OCI-LY7 (cell line): ENCODE data around the gene GALK1. TPM values are rescaled to one million over a fixed set of nuclear protein-coding genes. Genes with fewer than 3 reads are reported as not detected.

Experiments
- BruUV-seq: library from RNA; stranded (reverse); fragments of 400-500 nt; replicated peaks from 2 replicates; lab custom pipeline; 2021; lab: Mats Ljungman, UMichigan
- CTCF ChIA-PET: fragments of 300-600 bp; sonication (Branson Sonifier 250); formaldehyde crosslinking; loops from one replicate; lab custom pipeline; 2022; ENCODE audit warnings: antibody characterized with exemption; ENCODE audit not compliant: unreplicated experiment; lab: Charles Lee
- POLR2A ChIA-PET: fragments of 300-600 bp; sonication (Branson Sonifier 250); formaldehyde crosslinking; loops from one replicate; lab custom pipeline; 2022; ENCODE audit warnings: antibody characterized with exemption; lab: Charles Lee
- DNase-seq: peaks from one replicate; pipeline ENCODE4 v3.0.0-alpha.2; 2015; ENCODE audit warnings: low spot score
- H2AFZ ChIP-seq: fragments of 200-600 bp; sonication (generic), shearing (Covaris generic); 2 replicates; pipeline ENCODE4 v1.6.1; 2014; ENCODE audit warnings: mild to moderate bottlenecking, antibody characterized with exemption, low read length, moderate library complexity
- H3K27ac ChIP-seq: fragments of 200-600 bp; sonication (generic); 2 replicates; pipeline ENCODE4 v1.5.1; 2014; ENCODE audit warnings: mixed run types, low read depth, mild to moderate bottlenecking, moderate library complexity, low read length, inconsistent platforms; ENCODE audit not compliant: poor library complexity, severe bottlenecking
- H3K36me3 ChIP-seq: fragments of 200-600 bp; sonication (generic); 2 replicates; pipeline ENCODE4 v1.6.1; 2014; ENCODE audit warnings: mild to moderate bottlenecking, antibody characterized with exemption, low read length, moderate library complexity, mixed read lengths; ENCODE audit not compliant: insufficient read depth
- H3K4me1 ChIP-seq: fragments of 200-600 bp; sonication (generic); 2 replicates; pipeline ENCODE4 v1.5.1; 2014; ENCODE audit warnings: mild to moderate bottlenecking, low read length; ENCODE audit not compliant: insufficient read depth, poor library complexity, severe bottlenecking
- H3K4me2 ChIP-seq: fragments of 200-600 bp; sonication (generic); 2 replicates; pipeline ENCODE4 v1.6.1; 2014; ENCODE audit warnings: mild to moderate bottlenecking, low read length
- H3K4me3 ChIP-seq: fragments of 200-600 bp; sonication (generic); 2 replicates; pipeline ENCODE4 v1.5.1; 2014; ENCODE audit warnings: mild to moderate bottlenecking, low read depth, low read length; ENCODE audit not compliant: poor library complexity, severe bottlenecking
- H3K79me2 ChIP-seq: fragments of 200-600 bp; sonication (generic); 2 replicates; pipeline ENCODE4 v1.6.1; 2016; ENCODE audit warnings: low read depth, mild to moderate bottlenecking, low read length, moderate library complexity, mixed read lengths; ENCODE audit not compliant: insufficient read depth
- H3K9me2 ChIP-seq: fragments of 200-600 bp; sonication (generic); 2 replicates; pipeline ENCODE4 v1.6.1; 2016; ENCODE audit warnings: mild to moderate bottlenecking, low read length, mixed read lengths; ENCODE audit not compliant: insufficient read depth
- H3K9me3 ChIP-seq: fragments of 200-600 bp; sonication (generic); 2 replicates; pipeline ENCODE4 v1.6.1; 2014; ENCODE audit warnings: mild to moderate bottlenecking, mixed run types, low read length, mixed read lengths
- H4K20me1 ChIP-seq: fragments of 200-600 bp; sonication (generic); 2 replicates; pipeline ENCODE4 v1.6.1; 2014; ENCODE audit warnings: mild to moderate bottlenecking, antibody characterized with exemption, low read length, moderate library complexity, mixed read lengths; ENCODE audit not compliant: insufficient read depth
- EZH2phosphoT487 ChIP-seq: fragments of 200-600 bp; sonication (generic); IDR thresholded peaks from 2 replicates; pipeline ENCODE4 v1.6.1; 2018; ENCODE audit warnings: low read depth, borderline replicate concordance, mild to moderate bottlenecking, mixed run types, antibody characterized with exemption, low read length, moderate library complexity, mixed read lengths
- intact Hi-C: fragments of 100-400 bp; cut with micrococcal nuclease; formaldehyde crosslinking; loops from one replicate; pipeline ENCODE4 v1.10.0; 2022; ENCODE audit not compliant: unreplicated experiment
- total RNA-seq, 2 experiments: library from RNA; depleted of rRNA in 1 of 2; stranded (reverse); fragments of >200 nt in 1 of 2; shearing (Covaris generic) in 1 of 2; gene quantifications; 2 replicates each; pipeline ENCODE4 v1.2.3, GENCODE V29; 2014 to 2022
- TF ChIP-seq, protein P1 (sequence below): fragments of 200-600 bp; sonication (generic); conservative IDR thresholded peaks from 2 replicates; pipeline ENCODE4 v1.5.1; 2014; ENCODE audit warnings: mild to moderate bottlenecking, antibody characterized with exemption, low read length, moderate library complexity, mixed read lengths

GALK1 gene
- total RNA-seq, 2 experiments from 2014 or later: 74.8 to 99.4 TPM

DNA sequence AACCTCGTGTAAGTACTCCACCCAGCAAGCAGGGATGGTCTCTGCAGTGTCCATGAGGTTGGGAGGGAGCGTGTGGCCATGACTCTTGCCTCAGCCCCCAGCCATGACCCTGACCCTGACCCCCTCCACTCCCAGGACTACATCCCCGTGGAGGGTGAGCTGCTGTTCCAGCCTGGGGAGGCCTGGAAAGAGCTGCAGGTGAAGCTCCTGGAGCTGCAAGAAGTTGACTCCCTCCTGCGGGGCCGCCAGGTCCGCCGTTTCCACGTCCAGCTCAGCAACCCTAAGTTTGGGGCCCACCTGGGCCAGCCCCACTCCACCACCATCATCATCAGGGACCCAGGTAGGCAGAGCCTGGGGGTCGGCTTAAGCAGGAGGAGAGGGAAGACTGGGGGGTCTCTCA, 16.3 kb downstream of the GALK1 start:
- BruUV-seq: no TSS peak
- ChIA-PET POLR2A (interaction anchor here (0.6 to 1.2 kb wide), 4 partner anchors 11 to 103 kb away, joined by 3 to 13 read pairs (median 4); a partner anchor contains a TSS), CTCF (interaction anchor here (0.6 to 4.2 kb wide), 12 partner anchors 10 to 147 kb away, joined by 3 to 35 read pairs (median 6); partner anchors contain the start of gene SMIM5)
- Histone ChIP-seq H3K36me3 (no peaks in the 10 kb centered on the region), H3K4me1 (peaks cover 37% of the 10 kb centered on the region), H3K27ac (no peak overlapping the region), H4K20me1 (no peaks in the 10 kb centered on the region), H3K4me3 (no peak overlapping the region), H3K9me2 (no peaks in the 10 kb centered on the region), H2AFZ (no peak overlapping the region), H3K79me2 (no peaks in the 10 kb centered on the region), H3K9me3 (no peaks in the 10 kb centered on the region), H3K4me2 (no peak overlapping the region)
- no peak for TF ChIP-seq EZH2phosphoT487
- TF ChIP-seq, protein P1, sequence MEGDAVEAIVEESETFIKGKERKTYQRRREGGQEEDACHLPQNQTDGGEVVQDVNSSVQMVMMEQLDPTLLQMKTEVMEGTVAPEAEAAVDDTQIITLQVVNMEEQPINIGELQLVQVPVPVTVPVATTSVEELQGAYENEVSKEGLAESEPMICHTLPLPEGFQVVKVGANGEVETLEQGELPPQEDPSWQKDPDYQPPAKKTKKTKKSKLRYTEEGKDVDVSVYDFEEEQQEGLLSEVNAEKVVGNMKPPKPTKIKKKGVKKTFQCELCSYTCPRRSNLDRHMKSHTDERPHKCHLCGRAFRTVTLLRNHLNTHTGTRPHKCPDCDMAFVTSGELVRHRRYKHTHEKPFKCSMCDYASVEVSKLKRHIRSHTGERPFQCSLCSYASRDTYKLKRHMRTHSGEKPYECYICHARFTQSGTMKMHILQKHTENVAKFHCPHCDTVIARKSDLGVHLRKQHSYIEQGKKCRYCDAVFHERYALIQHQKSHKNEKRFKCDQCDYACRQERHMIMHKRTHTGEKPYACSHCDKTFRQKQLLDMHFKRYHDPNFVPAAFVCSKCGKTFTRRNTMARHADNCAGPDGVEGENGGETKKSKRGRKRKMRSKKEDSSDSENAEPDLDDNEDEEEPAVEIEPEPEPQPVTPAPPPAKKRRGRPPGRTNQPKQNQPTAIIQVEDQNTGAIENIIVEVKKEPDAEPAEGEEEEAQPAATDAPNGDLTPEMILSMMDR: no peak
- no peak for DNase-seq
- intact Hi-C loops: loop anchor here (1.0 to 2.0 kb wide), 3 partner anchors 73 to 224 kb away; partner anchors contain the start of gene LLGL2

DNA sequence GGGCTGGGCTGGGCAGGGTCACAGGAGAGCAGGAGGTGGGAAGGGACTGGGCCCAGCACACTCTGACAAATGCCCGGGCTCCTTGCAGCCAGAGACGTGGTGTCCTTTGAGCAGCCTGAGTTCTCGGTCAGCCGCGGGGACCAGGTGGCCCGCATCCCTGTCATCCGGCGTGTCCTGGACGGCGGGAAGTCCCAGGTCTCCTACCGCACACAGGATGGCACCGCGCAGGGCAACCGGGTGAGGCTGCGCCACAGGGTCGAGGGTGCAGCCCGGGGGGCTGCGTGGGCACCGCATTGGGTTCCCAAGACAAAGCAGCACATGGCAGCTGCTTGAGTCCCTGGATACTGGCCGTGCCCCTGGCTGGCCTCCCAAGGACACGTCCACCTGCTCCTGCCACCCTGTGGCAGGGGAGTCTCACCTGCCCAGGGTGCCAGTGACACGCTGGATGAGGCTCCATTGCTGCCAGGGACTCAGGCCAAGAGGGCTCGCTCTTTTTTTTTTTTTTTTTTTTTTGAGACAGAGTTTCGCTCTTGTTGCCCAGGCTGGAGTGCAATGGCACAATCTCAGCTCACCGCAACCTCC, 21.3 kb downstream of the GALK1 start:
- TF ChIP-seq, protein P1: no peak
- no peak for TF ChIP-seq EZH2phosphoT487
- H3K36me3 ChIP-seq: no peaks in the 10 kb centered on the region
- POLR2A ChIA-PET: no interaction called here
- peaks cover 11% of the 10 kb centered on the region for H3K4me1 ChIP-seq
- no peak overlapping the region for H2AFZ ChIP-seq
- no peaks in the 10 kb centered on the region for H3K9me2 ChIP-seq
- H3K4me2 ChIP-seq: no peak overlapping the region
- H3K27ac ChIP-seq: no peak overlapping the region
- CTCF ChIA-PET: no interaction called here
- BruUV-seq: no TSS peak
- DNase-seq: no peak
- no peaks in the 10 kb centered on the region for H3K9me3 ChIP-seq
- H3K4me3 ChIP-seq: no peak overlapping the region
- intact Hi-C loops: no loop called here
- no peaks in the 10 kb centered on the region for H4K20me1 ChIP-seq
- no peaks in the 10 kb centered on the region for H3K79me2 ChIP-seq

DNA sequence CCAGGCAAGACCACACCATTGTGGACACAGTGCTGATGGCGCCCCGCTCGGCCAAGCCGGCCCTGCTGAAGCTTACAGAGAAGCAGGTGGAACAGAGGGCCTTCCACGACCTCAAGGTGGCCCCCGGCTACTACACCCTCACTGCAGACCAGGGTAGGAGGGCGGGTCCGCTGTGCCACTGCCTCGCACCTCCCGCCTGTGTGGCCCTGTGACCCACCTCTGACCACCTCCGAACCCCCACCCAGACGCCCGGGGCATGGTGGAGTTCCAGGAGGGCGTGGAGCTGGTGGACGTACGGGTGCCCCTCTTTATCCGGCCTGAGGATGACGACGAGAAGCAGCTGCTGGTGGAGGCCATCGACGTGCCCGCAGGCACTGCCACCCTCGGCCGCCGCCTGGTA, 22.7 kb downstream of the GALK1 start:
- no peaks in the 10 kb centered on the region for H3K36me3 ChIP-seq
- intact Hi-C loops: no loop called here
- H3K9me3 ChIP-seq: no peaks in the 10 kb centered on the region
- no TSS peak for BruUV-seq
- no peak overlapping the region for H2AFZ ChIP-seq
- no peak overlapping the region for H3K4me2 ChIP-seq
- ChIA-PET POLR2A (no interaction called here), CTCF (no interaction called here)
- no peaks in the 10 kb centered on the region for H4K20me1 ChIP-seq
- H3K9me2 ChIP-seq: no peaks in the 10 kb centered on the region
- no peak overlapping the region for H3K27ac ChIP-seq
- TF ChIP-seq, protein P1: no peak
- no peak for TF ChIP-seq EZH2phosphoT487
- no peak for DNase-seq
- no peak overlapping the region for H3K4me3 ChIP-seq
- no peaks in the 10 kb centered on the region for H3K79me2 ChIP-seq
- peaks cover 14% of the 10 kb centered on the region for H3K4me1 ChIP-seq
